Activated CD4-positive, alpha-beta memory T cell treated with anti-CD3 and anti-CD28 coated beads, Interleukin-2, amount 10 ng/mL, durations not matched to agents 7 days and 5 days (primary cell): ENCODE results near the gene PHB1. TPM values are rescaled to one million over a fixed set of nuclear protein-coding genes. Genes with fewer than 3 reads are reported as not detected.
"Not testable (repeated sequence)": the region's sequence is repeated elsewhere in the genome, so short reads cannot be mapped to it uniquely, and the experiment has no call there.

Experiments used
- CTCF ChIA-PET: fragments of 350-600 bp; sonication (Branson Sonifier 250); formaldehyde crosslinking; loops from one replicate; lab custom pipeline; 2021; ENCODE audit warnings: antibody characterized with exemption, inconsistent platforms; lab: Charles Lee
- POLR2A ChIA-PET: fragments of 350-600 bp; sonication (Branson Sonifier 250); formaldehyde crosslinking; loops from one replicate; lab custom pipeline; 2021; ENCODE audit warnings: antibody characterized with exemption; lab: Charles Lee
- DNase-seq: peaks from one replicate; pipeline ENCODE4 v3.0.0-alpha.2; 2020
- H3K27ac Mint-ChIP-seq: one replicate; pipeline ENCODE4 v1.8.0; 2021; ENCODE audit warnings: mild to moderate bottlenecking, mixed read lengths
- H3K27me3 Mint-ChIP-seq: one replicate; pipeline ENCODE4 v1.8.0; 2021; ENCODE audit warnings: mixed read lengths
- H3K36me3 Mint-ChIP-seq: one replicate; pipeline ENCODE4 v1.8.0; 2021; ENCODE audit warnings: low read depth, mixed read lengths
- H3K4me1 Mint-ChIP-seq: one replicate; pipeline ENCODE4 v1.8.0; 2021; ENCODE audit warnings: mixed read lengths
- H3K4me3 Mint-ChIP-seq: one replicate; pipeline ENCODE4 v1.8.0; 2021; ENCODE audit warnings: mild to moderate bottlenecking, mixed read lengths
- H3K9me3 Mint-ChIP-seq: one replicate; pipeline ENCODE4 v1.8.0; 2021; ENCODE audit warnings: mixed read lengths
- total RNA-seq, 2 experiments: library from RNA; stranded (reverse); gene quantifications; one replicate each; pipeline ENCODE4 v1.2.3, GENCODE V29; 2021

The PHB1 gene
- total RNA-seq, 2 experiments from 2014 or later, result 103 to 105 TPM

DNA sequence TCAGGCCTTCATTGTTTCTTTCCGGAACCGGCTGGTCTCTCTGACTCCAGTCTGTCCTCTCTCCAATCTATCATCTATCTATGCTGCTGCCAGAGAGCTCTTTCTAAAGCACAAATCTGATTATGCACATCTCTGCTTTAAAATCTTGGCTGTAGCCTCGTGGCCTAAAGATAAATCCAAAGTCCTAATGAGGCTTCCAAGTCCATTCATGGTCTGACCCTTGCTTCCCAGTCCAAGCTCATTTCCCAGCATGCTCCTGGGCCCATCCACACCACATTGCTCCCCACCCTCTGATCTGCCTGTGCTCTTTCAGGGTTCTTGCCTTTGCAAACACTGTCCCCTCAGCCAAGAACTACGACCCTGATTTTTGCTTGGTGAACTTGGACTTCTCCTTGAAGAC lies 21.5 kb upstream of the PHB1 start:
- CTCF ChIA-PET, result interaction anchor here (0.9 to 9.6 kb wide), 9 partner anchors 9 to 458 kb away, joined by 3 to 84 read pairs (median 4); no protein-coding TSS in a partner anchor
- Mint-ChIP-seq H3K9me3 (no peaks in the 10 kb centered on the region), H3K4me3 (no peak overlapping the region), H3K27me3 (peaks cover 49% of the 10 kb centered on the region), H3K4me1 (no peaks in the 10 kb centered on the region), H3K36me3 (no peaks in the 10 kb centered on the region), H3K27ac (no peak overlapping the region)
- DNase-seq, result no peak
- POLR2A ChIA-PET, result interaction anchor here (1.0 kb wide), 1 partner anchor 120 kb away, joined by 3 read pairs; no protein-coding TSS in a partner anchor

GRCh38 chr17:49435671-49436029 lies 21.0 kb upstream of the PHB1 start:
- H3K27me3 Mint-ChIP-seq, result peaks cover 45% of the 10 kb centered on the region
- ChIA-PET CTCF (interaction anchor here (0.9 to 9.6 kb wide), 8 partner anchors 9 to 458 kb away, joined by 3 to 84 read pairs (median 4); no protein-coding TSS in a partner anchor), POLR2A (interaction anchor here (1.0 to 1.1 kb wide), 2 partner anchors 16 to 120 kb away, joined by 3 read pairs; no protein-coding TSS in a partner anchor)
- H3K4me3 Mint-ChIP-seq, result no peak overlapping the region
- DNase-seq, result no peak
- no peaks in the 10 kb centered on the region for H3K36me3 Mint-ChIP-seq
- H3K27ac Mint-ChIP-seq, result no peak overlapping the region
- no peaks in the 10 kb centered on the region for H3K4me1 Mint-ChIP-seq
- H3K9me3 Mint-ChIP-seq, result no peaks in the 10 kb centered on the region

DNA sequence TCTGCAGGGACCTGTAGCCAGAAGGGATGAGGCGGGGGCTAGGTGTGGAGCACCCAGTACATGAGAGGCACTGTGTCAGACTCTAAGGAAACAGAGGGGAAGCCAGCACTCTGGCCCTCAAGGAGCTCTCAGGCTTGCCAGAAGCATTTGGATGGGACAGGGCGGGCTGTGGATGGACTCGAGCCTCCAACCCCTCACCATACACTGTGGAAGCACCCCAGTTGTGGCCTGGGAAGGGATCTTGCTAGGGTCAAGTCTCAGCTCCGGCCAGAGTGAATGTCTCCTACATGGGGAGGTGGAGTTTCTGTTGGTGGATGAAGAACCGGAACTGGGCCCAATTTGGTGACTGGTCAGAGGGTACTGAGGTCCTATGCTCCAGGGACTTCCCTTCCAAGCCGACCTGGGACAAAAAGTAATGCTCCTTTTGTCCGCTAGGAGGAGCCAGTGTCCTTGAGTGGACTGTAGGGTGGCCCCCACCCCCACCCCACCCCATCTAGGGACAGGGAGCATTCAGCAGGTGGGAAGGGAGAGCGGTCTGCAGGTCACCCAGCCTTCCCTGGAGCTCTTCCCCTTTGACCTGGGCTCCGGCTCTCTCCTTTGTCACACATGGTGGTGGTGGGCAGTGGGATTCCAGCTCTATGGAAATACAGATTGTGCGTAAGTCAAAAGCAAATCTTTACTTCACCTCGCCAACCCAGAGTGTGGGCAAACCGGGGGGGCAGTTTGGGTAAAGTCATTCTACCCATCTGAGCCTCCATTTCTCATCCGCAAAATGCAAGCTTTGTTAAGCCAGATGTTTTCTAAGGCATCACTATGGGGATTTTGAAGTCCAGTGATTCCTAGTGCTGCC lies 20.4 kb upstream of the PHB1 start:
- CTCF ChIA-PET, result interaction anchor here (0.9 to 9.6 kb wide), 5 partner anchors 10 to 122 kb away, joined by 3 to 84 read pairs (median 4); no protein-coding TSS in a partner anchor
- Mint-ChIP-seq H3K4me3 (no peak overlapping the region), H3K27ac (no peak overlapping the region), H3K27me3 (peaks cover 41% of the 10 kb centered on the region), H3K4me1 (no peaks in the 10 kb centered on the region), H3K9me3 (no peaks in the 10 kb centered on the region), H3K36me3 (no peaks in the 10 kb centered on the region)
- peak; percentile 41 for DNase-seq
- POLR2A ChIA-PET, result interaction anchor here (1.0 to 1.1 kb wide), 2 partner anchors 16 to 123 kb away, joined by 3 read pairs; no protein-coding TSS in a partner anchor

DNA sequence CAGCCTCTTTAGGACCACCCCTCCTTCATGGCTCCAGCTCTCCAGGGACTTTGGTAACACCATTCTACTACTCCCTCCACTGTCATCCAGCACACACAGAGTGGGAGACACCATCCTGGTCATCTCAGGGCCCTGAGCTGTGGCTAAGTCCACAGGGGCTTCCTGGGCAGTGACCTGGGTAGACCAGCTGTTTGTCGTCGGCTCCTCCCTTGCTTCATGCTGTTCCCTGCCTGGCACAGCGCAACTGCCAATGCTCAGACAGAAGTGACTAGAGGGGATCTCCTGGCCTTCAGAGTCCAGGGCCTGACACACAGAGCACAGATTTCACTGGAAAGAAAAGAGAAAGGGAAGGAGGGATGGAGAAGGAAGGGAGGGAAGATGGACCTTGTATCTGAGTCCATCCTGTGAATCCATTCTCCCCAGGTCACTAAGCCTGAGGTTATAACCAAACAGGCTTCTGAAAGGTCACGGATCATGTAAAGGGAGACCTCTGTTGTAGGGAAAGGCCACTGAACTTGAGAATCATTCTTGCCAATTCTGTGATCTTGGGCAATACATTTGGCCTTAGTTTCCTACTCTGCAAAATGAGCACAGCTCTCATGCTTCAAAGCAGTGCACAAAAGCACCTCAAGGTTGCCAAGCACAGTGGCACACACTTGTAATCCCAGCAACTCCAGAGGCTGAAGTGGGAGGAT lies 18.5 kb upstream of the PHB1 start:
- POLR2A ChIA-PET, result interaction anchor here (0.6 kb wide), 1 partner anchor 11 kb away, joined by 3 read pairs; no protein-coding TSS in a partner anchor
- Mint-ChIP-seq H3K4me1 (no peaks in the 10 kb centered on the region), H3K27ac (no peak overlapping the region), H3K4me3 (no peak overlapping the region), H3K36me3 (no peaks in the 10 kb centered on the region), H3K27me3 (peaks cover 34% of the 10 kb centered on the region), H3K9me3 (no peaks in the 10 kb centered on the region)
- CTCF ChIA-PET, result interaction anchor here (9.6 kb wide), 1 partner anchor 123 kb away, joined by 84 read pairs; no protein-coding TSS in a partner anchor
- no peak for DNase-seq

DNA sequence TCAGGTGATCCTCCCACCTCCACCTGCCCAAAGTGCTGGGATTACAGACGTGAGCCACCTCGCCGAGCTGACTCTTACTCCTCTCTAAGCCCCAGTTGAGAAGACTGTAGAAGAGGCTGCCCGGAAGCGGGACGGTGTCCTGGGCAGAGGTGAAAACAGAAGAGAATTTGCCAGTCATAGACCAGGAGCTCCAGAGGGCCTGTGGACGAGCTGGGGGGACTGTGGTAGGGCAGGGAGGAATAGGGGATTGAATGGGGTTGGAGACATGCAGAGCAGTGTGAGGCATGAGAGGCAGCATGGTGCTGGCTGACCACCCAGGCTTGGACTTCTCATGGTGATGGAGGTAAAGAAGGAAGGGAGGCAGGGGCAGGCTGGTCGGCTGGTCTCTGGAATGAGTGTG lies 17.1 kb upstream of the PHB1 start:
- H3K4me3 Mint-ChIP-seq, result no peak overlapping the region
- no peaks in the 10 kb centered on the region for H3K36me3 Mint-ChIP-seq
- ChIA-PET POLR2A (no interaction called here), CTCF (interaction anchor here (0.5 to 9.6 kb wide), 2 partner anchors 125 to 1008 kb away, joined by 3 to 84 read pairs; no protein-coding TSS in a partner anchor)
- H3K4me1 Mint-ChIP-seq, result no peaks in the 10 kb centered on the region
- peaks cover 29% of the 10 kb centered on the region for H3K27me3 Mint-ChIP-seq
- DNase-seq, result no peak
- H3K27ac Mint-ChIP-seq, result no peak overlapping the region
- no peaks in the 10 kb centered on the region for H3K9me3 Mint-ChIP-seq

DNA sequence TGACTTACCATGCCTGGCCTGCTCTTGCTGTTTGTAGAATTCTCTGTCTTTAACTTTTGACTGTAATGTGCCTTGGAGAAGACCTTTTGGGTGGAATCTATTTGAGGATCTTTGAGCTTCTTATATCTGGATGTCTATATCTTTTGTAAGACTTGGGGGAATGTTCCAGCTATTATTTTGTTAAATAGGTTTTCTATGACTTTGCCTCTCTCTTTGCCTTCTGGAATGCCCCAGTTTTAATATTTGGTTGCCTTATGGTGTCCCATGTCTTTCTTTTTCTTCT lies 10.3 kb upstream of the PHB1 start:
- ChIA-PET POLR2A (no interaction called here), CTCF (interaction anchor here (1.0 to 2.0 kb wide), 3 partner anchors 11 to 131 kb away, joined by 4 to 6 read pairs (median 4); no protein-coding TSS in a partner anchor)
- no peak overlapping the region for H3K4me3 Mint-ChIP-seq
- peaks cover 6% of the 10 kb centered on the region for H3K9me3 Mint-ChIP-seq
- no peak overlapping the region for H3K27ac Mint-ChIP-seq
- peaks cover 24% of the 10 kb centered on the region for H3K27me3 Mint-ChIP-seq
- no peaks in the 10 kb centered on the region for H3K4me1 Mint-ChIP-seq
- DNase-seq, result no peak
- H3K36me3 Mint-ChIP-seq, result no peaks in the 10 kb centered on the region

DNA sequence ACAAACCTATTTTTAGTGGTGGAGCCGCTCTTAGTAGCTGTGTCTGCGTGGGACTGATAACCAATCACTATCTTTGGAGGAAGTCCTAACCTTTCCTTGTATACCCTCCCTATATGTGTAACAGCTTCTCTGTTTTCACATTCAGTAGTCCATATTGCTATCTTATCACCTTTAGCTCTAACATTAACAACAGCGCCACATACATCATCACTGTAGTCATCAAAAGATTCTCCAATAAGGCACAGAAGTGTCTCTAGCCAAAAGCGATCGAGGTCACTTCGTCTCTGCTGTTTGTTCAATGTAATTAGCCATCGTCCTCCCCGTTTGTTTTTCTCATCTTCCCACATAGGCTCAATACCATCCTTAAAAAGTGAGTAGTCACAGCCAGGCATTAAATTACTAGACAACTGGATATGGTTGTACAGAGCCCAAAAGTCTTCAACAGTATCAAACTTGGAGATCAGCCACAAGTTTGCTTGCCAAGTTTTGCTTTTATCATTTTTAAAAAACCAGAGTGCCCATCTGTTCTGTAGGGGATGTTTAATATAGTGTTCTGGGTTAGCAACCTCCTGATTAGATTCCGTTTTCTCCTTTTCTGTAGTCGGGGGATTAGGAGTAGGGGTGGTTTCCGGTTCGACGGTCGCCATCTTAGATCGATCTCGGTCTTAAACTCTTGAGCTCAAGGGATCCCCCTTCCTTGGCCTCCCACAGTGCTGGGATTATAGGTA lies 9.8 kb upstream of the PHB1 start:
- H3K9me3 Mint-ChIP-seq, H3K4me3 Mint-ChIP-seq, DNase-seq, H3K36me3 Mint-ChIP-seq, H3K27ac Mint-ChIP-seq, H3K4me1 Mint-ChIP-seq, POLR2A ChIA-PET: not testable (repeated sequence)
- CTCF ChIA-PET, result interaction anchor here (1.0 to 2.0 kb wide), 2 partner anchors 16 to 131 kb away, joined by 4 to 6 read pairs; no protein-coding TSS in a partner anchor
- H3K27me3 Mint-ChIP-seq, result peaks cover 24% of the 10 kb centered on the region

DNA sequence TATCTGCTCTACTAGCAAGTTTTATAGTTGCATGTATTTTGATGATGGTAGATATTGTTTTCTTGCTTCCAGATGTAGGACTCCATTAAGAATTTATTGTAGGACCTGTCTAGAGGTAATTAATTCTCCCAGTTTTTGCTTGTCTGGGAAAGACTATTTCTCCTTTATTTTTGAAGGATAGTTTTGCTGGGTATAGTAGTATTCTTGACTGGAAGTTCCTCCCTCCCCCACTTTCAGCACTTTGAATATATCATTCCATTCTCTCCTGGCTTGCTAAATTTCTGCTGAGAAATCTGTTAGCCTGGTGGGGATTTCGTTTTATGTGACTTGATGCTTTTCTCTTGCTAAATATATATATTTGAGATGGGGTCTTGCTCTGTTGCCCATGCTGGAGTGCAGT lies 8.0 kb upstream of the PHB1 start:
- Mint-ChIP-seq H3K4me1 (no peaks in the 10 kb centered on the region), H3K36me3 (no peaks in the 10 kb centered on the region), H3K27ac (no peak overlapping the region), H3K9me3 (peaks cover 6% of the 10 kb centered on the region), H3K27me3 (peaks cover 24% of the 10 kb centered on the region), H3K4me3 (no peak overlapping the region)
- ChIA-PET POLR2A (no interaction called here), CTCF (no interaction called here)
- DNase-seq, result no peak

GRCh38 chr17:49419761-49420160 lies 5.1 kb upstream of the PHB1 start:
- CTCF ChIA-PET, H3K27me3 Mint-ChIP-seq, H3K36me3 Mint-ChIP-seq, DNase-seq, H3K4me3 Mint-ChIP-seq, POLR2A ChIA-PET, H3K27ac Mint-ChIP-seq, H3K9me3 Mint-ChIP-seq: not testable (repeated sequence)
- peaks cover 10% of the 10 kb centered on the region for H3K4me1 Mint-ChIP-seq

- H3K4me1 Mint-ChIP-seq, result peaks cover 16% of the 10 kb centered on the region
- POLR2A ChIA-PET, H3K4me3 Mint-ChIP-seq, CTCF ChIA-PET, H3K27ac Mint-ChIP-seq, H3K36me3 Mint-ChIP-seq, H3K27me3 Mint-ChIP-seq, DNase-seq, H3K9me3 Mint-ChIP-seq: not testable (repeated sequence)
Observed at GRCh38 chr17:49418754-49419740, 4.4 kb upstream of the PHB1 start.

- no peak for DNase-seq
Observed at GRCh38 chr17:49414271-49414621, 436 bp downstream of the PHB1 start.

More at GRCh38 chr17:49414271-49414621, 436 bp downstream of the PHB1 start:
- peak overlapping the region; percentile 70 for H3K27ac Mint-ChIP-seq
- ChIA-PET CTCF (interaction anchor here (0.8 to 8.5 kb wide), 6 partner anchors 13 to 153 kb away, joined by 3 to 144 read pairs (median 4); no protein-coding TSS in a partner anchor), POLR2A (interaction anchor here (0.6 to 1.8 kb wide), 7 partner anchors 24 to 459 kb away, joined by 3 to 6 read pairs (median 3); partner anchors contain the start of gene PHOSPHO1)
- H3K36me3 Mint-ChIP-seq, result peaks cover 17% of the 10 kb centered on the region
- H3K4me3 Mint-ChIP-seq, result peak overlapping the region; percentile 95
- H3K27me3 Mint-ChIP-seq, result peaks cover 5% of the 10 kb centered on the region
- no peaks in the 10 kb centered on the region for H3K9me3 Mint-ChIP-seq
- H3K4me1 Mint-ChIP-seq, result peaks cover 24% of the 10 kb centered on the region
